MM.1S (cell line): ENCODE results near the gene CPB2.

Experiments
- DNase-seq: peaks from one replicate; pipeline ENCODE4 v3.0.0-alpha.2; 2015
- H2AFZ ChIP-seq: fragments of 300-600 bp; sonication (generic); 2 replicates; pipeline ENCODE4 v1.6.0; 2016; ENCODE audit warnings: antibody characterized with exemption, low read length
- H3F3A ChIP-seq: fragments of 300-600 bp; sonication (generic); 2 replicates; pipeline ENCODE4 v1.6.1; 2016; ENCODE audit warnings: mild to moderate bottlenecking, antibody characterized with exemption, low read length, moderate library complexity, mixed read lengths; ENCODE audit not compliant: insufficient read depth
- H3K27ac ChIP-seq: fragments of 300-600 bp; sonication (generic); 2 replicates; pipeline ENCODE4 v1.5.1; 2016; ENCODE audit warnings: mild to moderate bottlenecking, low read length
- H3K27me3 ChIP-seq: fragments of 300-600 bp; sonication (generic); replicated peaks from 2 replicates; pipeline ENCODE4 v1.6.0; 2016; ENCODE audit warnings: low read length; ENCODE audit not compliant: insufficient read depth
- H3K36me3 ChIP-seq: fragments of 300-600 bp; sonication (generic); replicated peaks from 2 replicates; pipeline ENCODE4 v1.6.1; 2016; ENCODE audit warnings: mild to moderate bottlenecking, low read length, mixed read lengths; ENCODE audit not compliant: insufficient read depth
- H3K4me1 ChIP-seq: fragments of 300-600 bp; sonication (generic); 2 replicates; pipeline ENCODE4 v1.6.1; 2016; ENCODE audit warnings: low read length, mixed read lengths
- H3K4me2 ChIP-seq: fragments of 300-600 bp; sonication (generic); 2 replicates; pipeline ENCODE4 v1.6.0; 2016; ENCODE audit warnings: low read depth, low read length
- H3K4me3 ChIP-seq: fragments of 300-600 bp; sonication (generic); 2 replicates; pipeline ENCODE4 v1.5.1; 2016; ENCODE audit warnings: low read length, mixed read lengths
- H3K79me2 ChIP-seq: fragments of 300-600 bp; sonication (generic); 2 replicates; pipeline ENCODE4 v1.6.1; 2016; ENCODE audit warnings: mixed run types, low read length, mixed read lengths
- H3K9ac ChIP-seq: fragments of 300-600 bp; sonication (generic); 2 replicates; pipeline ENCODE4 v1.6.1; 2016; ENCODE audit warnings: low read length, mixed read lengths
- H3K9me2 ChIP-seq: fragments of 300-600 bp; sonication (generic); replicated peaks from 2 replicates; pipeline ENCODE4 v1.6.1; 2016; ENCODE audit warnings: mild to moderate bottlenecking, low read length, mixed read lengths; ENCODE audit not compliant: insufficient read depth
- H3K9me3 ChIP-seq: fragments of 300-600 bp; sonication (generic); replicated peaks from 2 replicates; pipeline ENCODE4 v1.6.1; 2016; ENCODE audit warnings: mild to moderate bottlenecking, low read length, mixed read lengths; ENCODE audit not compliant: insufficient read depth
- H4K20me1 ChIP-seq: fragments of 300-600 bp; sonication (generic); 2 replicates; pipeline ENCODE4 v1.6.1; 2016; ENCODE audit warnings: mild to moderate bottlenecking, low read length, moderate library complexity, mixed read lengths; ENCODE audit not compliant: insufficient read depth
- EZH2 ChIP-seq: fragments of 300-600 bp; sonication (generic); optimal IDR thresholded peaks from 2 replicates; pipeline ENCODE3; 2017; ENCODE audit warnings: low read depth, mild to moderate bottlenecking, antibody characterized with exemption, low read length, mixed read lengths
- EZH2phosphoT487 ChIP-seq: fragments of 300-600 bp; sonication (generic); IDR thresholded peaks from 2 replicates; pipeline ENCODE4 v1.6.1; 2018; ENCODE audit warnings: antibody characterized with exemption, low read length
- TF ChIP-seq, protein P1 (sequence below): fragments of 300-600 bp; sonication (generic); IDR thresholded peaks from 2 replicates; pipeline ENCODE4 v1.5.1; 2016; ENCODE audit warnings: antibody characterized with exemption, low read length, mixed read lengths

CPB2 gene

DNA sequence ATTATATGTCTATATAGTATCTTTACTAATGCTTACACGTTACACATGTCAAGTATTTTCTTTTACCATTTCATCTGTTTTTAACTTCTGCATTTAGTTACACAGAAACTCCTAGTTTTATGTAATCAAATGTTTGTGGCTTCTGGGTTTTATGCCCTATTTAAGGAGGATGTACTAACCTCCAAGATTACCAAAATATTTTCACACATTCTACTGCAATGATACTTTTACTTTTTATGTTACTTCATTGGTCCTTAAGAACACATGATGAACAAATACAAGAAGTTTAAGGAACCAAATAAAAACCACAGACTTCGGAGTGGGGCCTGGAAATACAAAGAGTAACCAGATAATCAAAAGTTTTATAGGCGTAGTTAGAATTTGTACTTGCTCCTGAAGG is 89.5 kb downstream of the CPB2 start:
- Histone ChIP-seq H4K20me1 (no peaks in the 10 kb centered on the region), H3F3A (no peaks in the 10 kb centered on the region), H3K36me3 (no peaks in the 10 kb centered on the region), H3K9me3 (no peaks in the 10 kb centered on the region), H3K4me1 (no peaks in the 10 kb centered on the region), H3K79me2 (no peaks in the 10 kb centered on the region), H2AFZ (no peak overlapping the region), H3K9me2 (no peaks in the 10 kb centered on the region), H3K4me3 (no peak overlapping the region), H3K4me2 (no peak overlapping the region), H3K9ac (no peak overlapping the region), H3K27ac (no peak overlapping the region), H3K27me3 (no peaks in the 10 kb centered on the region)
- no peak for DNase-seq
- TF ChIP-seq, protein P1, sequence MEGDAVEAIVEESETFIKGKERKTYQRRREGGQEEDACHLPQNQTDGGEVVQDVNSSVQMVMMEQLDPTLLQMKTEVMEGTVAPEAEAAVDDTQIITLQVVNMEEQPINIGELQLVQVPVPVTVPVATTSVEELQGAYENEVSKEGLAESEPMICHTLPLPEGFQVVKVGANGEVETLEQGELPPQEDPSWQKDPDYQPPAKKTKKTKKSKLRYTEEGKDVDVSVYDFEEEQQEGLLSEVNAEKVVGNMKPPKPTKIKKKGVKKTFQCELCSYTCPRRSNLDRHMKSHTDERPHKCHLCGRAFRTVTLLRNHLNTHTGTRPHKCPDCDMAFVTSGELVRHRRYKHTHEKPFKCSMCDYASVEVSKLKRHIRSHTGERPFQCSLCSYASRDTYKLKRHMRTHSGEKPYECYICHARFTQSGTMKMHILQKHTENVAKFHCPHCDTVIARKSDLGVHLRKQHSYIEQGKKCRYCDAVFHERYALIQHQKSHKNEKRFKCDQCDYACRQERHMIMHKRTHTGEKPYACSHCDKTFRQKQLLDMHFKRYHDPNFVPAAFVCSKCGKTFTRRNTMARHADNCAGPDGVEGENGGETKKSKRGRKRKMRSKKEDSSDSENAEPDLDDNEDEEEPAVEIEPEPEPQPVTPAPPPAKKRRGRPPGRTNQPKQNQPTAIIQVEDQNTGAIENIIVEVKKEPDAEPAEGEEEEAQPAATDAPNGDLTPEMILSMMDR: no peak
- TF ChIP-seq EZH2phosphoT487: no peak
- TF ChIP-seq EZH2: no peak

DNA sequence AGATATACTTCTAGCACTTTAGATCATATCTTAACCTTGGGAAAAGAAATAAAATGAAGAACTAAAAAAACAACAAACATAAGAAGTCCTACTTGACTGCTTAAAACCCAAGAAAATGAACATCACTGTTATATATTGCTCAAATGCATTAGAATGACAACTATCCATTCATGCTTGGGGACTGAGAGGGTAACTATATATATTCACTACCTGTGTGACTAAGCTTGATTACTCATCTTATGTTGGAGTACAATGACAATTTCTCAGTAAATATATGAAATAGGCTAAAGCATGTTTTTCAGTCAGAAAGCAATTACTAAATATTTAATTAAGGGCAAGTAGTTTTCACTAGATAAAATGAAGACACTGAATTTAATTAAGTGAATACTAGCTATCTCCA is 92.4 kb downstream of the CPB2 start:
- H3K27me3 ChIP-seq: no peaks in the 10 kb centered on the region
- DNase-seq: no peak
- H3K9me3 ChIP-seq: no peaks in the 10 kb centered on the region
- H3K9ac ChIP-seq: no peak overlapping the region
- H4K20me1 ChIP-seq: no peaks in the 10 kb centered on the region
- no peaks in the 10 kb centered on the region for H3K9me2 ChIP-seq
- H3K4me3 ChIP-seq: no peak overlapping the region
- no peaks in the 10 kb centered on the region for H3K36me3 ChIP-seq
- no peak overlapping the region for H2AFZ ChIP-seq
- no peaks in the 10 kb centered on the region for H3K4me1 ChIP-seq
- H3K79me2 ChIP-seq: no peaks in the 10 kb centered on the region
- H3K27ac ChIP-seq: no peak overlapping the region
- TF ChIP-seq EZH2 (no peak), EZH2phosphoT487 (no peak)
- TF ChIP-seq, protein P1: no peak
- no peaks in the 10 kb centered on the region for H3F3A ChIP-seq
- no peak overlapping the region for H3K4me2 ChIP-seq

GRCh38 chr13:46010148-46010547 is 94.7 kb downstream of the CPB2 start:
- TF ChIP-seq EZH2phosphoT487 (no peak), EZH2 (no peak)
- TF ChIP-seq, protein P1: no peak
- DNase-seq: no peak
- no peak overlapping the region for H2AFZ ChIP-seq
- no peaks in the 10 kb centered on the region for H4K20me1 ChIP-seq
- no peak overlapping the region for H3K27ac ChIP-seq
- H3K9me2 ChIP-seq: no peaks in the 10 kb centered on the region
- no peaks in the 10 kb centered on the region for H3K36me3 ChIP-seq
- no peaks in the 10 kb centered on the region for H3K27me3 ChIP-seq
- H3K9ac ChIP-seq: no peak overlapping the region
- H3K9me3 ChIP-seq: no peaks in the 10 kb centered on the region
- no peak overlapping the region for H3K4me3 ChIP-seq
- no peaks in the 10 kb centered on the region for H3K79me2 ChIP-seq
- no peaks in the 10 kb centered on the region for H3K4me1 ChIP-seq
- no peak overlapping the region for H3K4me2 ChIP-seq
- no peaks in the 10 kb centered on the region for H3F3A ChIP-seq

GRCh38 chr13:46008631-46009030 is 96.2 kb downstream of the CPB2 start:
- no peaks in the 10 kb centered on the region for H3K9me3 ChIP-seq
- H3F3A ChIP-seq: no peaks in the 10 kb centered on the region
- no peak overlapping the region for H3K27ac ChIP-seq
- H3K27me3 ChIP-seq: no peaks in the 10 kb centered on the region
- no peak overlapping the region for H3K4me2 ChIP-seq
- H3K4me3 ChIP-seq: no peak overlapping the region
- no peaks in the 10 kb centered on the region for H3K4me1 ChIP-seq
- no peaks in the 10 kb centered on the region for H3K79me2 ChIP-seq
- no peak overlapping the region for H2AFZ ChIP-seq
- no peaks in the 10 kb centered on the region for H4K20me1 ChIP-seq
- TF ChIP-seq EZH2 (no peak), EZH2phosphoT487 (no peak)
- TF ChIP-seq, protein P1: no peak
- DNase-seq: no peak
- H3K9me2 ChIP-seq: no peaks in the 10 kb centered on the region
- no peak overlapping the region for H3K9ac ChIP-seq
- H3K36me3 ChIP-seq: no peaks in the 10 kb centered on the region
